Thyroid gland (tissue), 4 donors: Measurements from ENCODE around the gene SLC25A14. TPM values are rescaled to one million over a fixed set of nuclear protein-coding genes. Genes with fewer than 3 reads are reported as not detected.

Experiments used
- DNase-seq, 2 donors: peaks; one replicate each; pipeline ENCODE4 v3.0.0-alpha.2; 2019
- H3K27ac ChIP-seq, 3 donors: fragments of 200-600 bp; sonication (generic); 1 replicate in 2 of 3; 2 replicates in 1 of 3; pipeline ENCODE4 v1.5.1; 2016 to 2019; ENCODE audit warnings: mild to moderate bottlenecking in 1 of 3, moderate library complexity in 1 of 3
- H3K27me3 ChIP-seq: fragments of 200-600 bp; sonication (generic); one replicate; pipeline ENCODE4 v1.5.1; 2019
- H3K36me3 ChIP-seq, 2 donors: fragments of 200-600 bp; sonication (generic); one replicate each; pipeline ENCODE4 v1.5.1; 2016 to 2019
- H3K4me1 ChIP-seq, 2 donors: fragments of 200-600 bp; sonication (generic); one replicate each; pipeline ENCODE4 v1.5.1; 2017 to 2019
- H3K4me3 ChIP-seq, 3 donors: fragments of 200-600 bp; sonication (generic); replicated peaks in 1 of 3; 1 replicate in 2 of 3; 2 replicates in 1 of 3; pipeline ENCODE4 v1.5.1; 2016; ENCODE audit warnings: mild to moderate bottlenecking in 1 of 3
- H3K9me3 ChIP-seq: fragments of 200-600 bp; sonication (generic); one replicate; pipeline ENCODE4 v1.5.1; 2017
- CTCF ChIP-seq, 6 experiments: fragments of 200-600 bp in 3 of 6; fragments of 450-650 bp in 3 of 6; sonication (generic) in 3 of 6; IDR thresholded peaks; one replicate each; pipeline ENCODE4 v1.5.1; 2016 to 2019; ENCODE audit warnings: antibody characterized with exemption in 6 of 6, mild to moderate bottlenecking in 2 of 6, inconsistent platforms in 1 of 6, moderate library complexity in 1 of 6
- POLR2A ChIP-seq, 2 donors: fragments of 450-650 bp; IDR thresholded peaks; one replicate each; pipeline ENCODE4 v1.6.1; 2017; ENCODE audit warnings: antibody characterized with exemption in 2 of 2, mild to moderate bottlenecking in 2 of 2, moderate library complexity in 1 of 2
- WGBS, 2 donors: methylation state at CpG; one replicate each; pipeline ENCODE4 v1.1.5; 2017; 5-methylcytosine and 5-hydroxymethylcytosine counted together
- intact Hi-C: fragments of 100-400 bp; cut with DNase I; formaldehyde crosslinking; loops from one replicate; pipeline ENCODE4 v1.15.1; 2023
- total RNA-seq, 4 donors: library from RNA; depleted of rRNA; stranded (reverse); fragments of >200 nt; gene quantifications; one replicate each; pipeline ENCODE4 v1.2.3, GENCODE V29; 2016

Gene SLC25A14
- total RNA-seq, 4 donors from 2014 or later, result 9.7 to 22.7 (median 14.1) TPM

- no peak for DNase-seq
- TF ChIP-seq CTCF (IDR thresholded peaks at IDR 0.05) (no peak), POLR2A (IDR thresholded peaks at IDR 0.05) (no peak)
- Histone ChIP-seq H3K27me3 (no peaks in the 10 kb centered on the region), H3K4me1 (no peaks in the 10 kb centered on the region), H3K4me3 (no peak within 1 kb of the TSS), H3K36me3 (no peaks in the 10 kb centered on the region), H3K27ac (no peak within 1 kb of the TSS), H3K9me3 (no peaks in the 10 kb centered on the region)
- intact Hi-C loops, result no loop called here
- WGBS, 2 donors, result 71% methylated on average over 4 of the region's 4 CpGs
Observed at GRCh38 chrX:130385520-130385919, 45.8 kb downstream of the SLC25A14 start, which contains the start of gene GPR119. GPR119 (minus strand) TSS chrX:130385674; CDS start chrX:130385447, 227 bp downstream.

GRCh38 chrX:130386408-130386808 is 46.7 kb downstream of the SLC25A14 start:
- no peak overlapping the region for H3K4me3 ChIP-seq
- no peak for DNase-seq
- WGBS, 2 donors, result 52 to 67% methylated on average over 4 to 5 of the region's 5 CpGs
- H3K36me3 ChIP-seq, result no peaks in the 10 kb centered on the region
- H3K4me1 ChIP-seq, result no peaks in the 10 kb centered on the region
- H3K27me3 ChIP-seq, result no peaks in the 10 kb centered on the region
- H3K27ac ChIP-seq, result no peak overlapping the region
- TF ChIP-seq CTCF (IDR thresholded peaks at IDR 0.05) (no peak), POLR2A (IDR thresholded peaks at IDR 0.05) (no peak)
- no peaks in the 10 kb centered on the region for H3K9me3 ChIP-seq
- intact Hi-C loops, result no loop called here

GRCh38 chrX:130393451-130394074 is 53.8 kb downstream of the SLC25A14 start:
- Histone ChIP-seq H3K4me1 (no peaks in the 10 kb centered on the region), H3K27me3 (no peaks in the 10 kb centered on the region), H3K9me3 (no peaks in the 10 kb centered on the region), H3K4me3 (no peak overlapping the region), H3K27ac (no peak overlapping the region), H3K36me3 (no peaks in the 10 kb centered on the region)
- 23 to 32% methylated on average over 5 of the region's 5 CpGs for WGBS, 2 donors
- DNase-seq, result peak; percentile 37 to 43
- TF ChIP-seq CTCF (IDR thresholded peaks at IDR 0.05), result peak in 4 of 6 experiments; percentile 12 to 58 (median 47)
- TF ChIP-seq POLR2A (IDR thresholded peaks at IDR 0.05), result no peak
- intact Hi-C loops, result loop anchor here (10.0 kb wide), 1 partner anchor 521 kb away; no protein-coding TSS in a partner anchor

- H3K4me1 ChIP-seq, result no peaks in the 10 kb centered on the region
- no peak for DNase-seq
- WGBS, 2 donors, result 58 to 61% methylated on average over 7 of the region's 7 CpGs
- no peak overlapping the region for H3K4me3 ChIP-seq
- no peaks in the 10 kb centered on the region for H3K27me3 ChIP-seq
- no peaks in the 10 kb centered on the region for H3K9me3 ChIP-seq
- intact Hi-C loops, result loop anchor here (10.0 kb wide), 1 partner anchor 519 kb away; no protein-coding TSS in a partner anchor
- H3K27ac ChIP-seq, result no peak overlapping the region
- no peak for TF ChIP-seq CTCF (IDR thresholded peaks at IDR 0.05)
- no peak for TF ChIP-seq POLR2A (IDR thresholded peaks at IDR 0.05)
- H3K36me3 ChIP-seq, result no peaks in the 10 kb centered on the region
Observed at GRCh38 chrX:130395341-130395740, 55.6 kb downstream of the SLC25A14 start.

- peak; percentile 69 to 71 for DNase-seq
- Histone ChIP-seq H3K36me3 (no peaks in the 10 kb centered on the region), H3K27ac (peak within 1 kb of the TSS; percentile 61 to 80 (median 64)), H3K9me3 (no peaks in the 10 kb centered on the region), H3K4me1 (peaks cover 0 to 7% of the 10 kb centered on the region in 2 donors), H3K27me3 (no peaks in the 10 kb centered on the region), H3K4me3 (peak within 1 kb of the TSS in 2 of 3 donors; percentile 37 to 60)
- WGBS, 2 donors, result 5 to 6% methylated on average over 7 to 10 of the region's 47 CpGs
- no peak for TF ChIP-seq CTCF (IDR thresholded peaks at IDR 0.05)
- peak in 1 of 2 donors; percentile 60 for TF ChIP-seq POLR2A (IDR thresholded peaks at IDR 0.05)
- intact Hi-C loops, result no loop called here
Observed at GRCh38 chrX:130401415-130402207, 61.9 kb downstream of the SLC25A14 start, which contains the start of gene RBMX2. RBMX2 (plus strand) TSS chrX:130401987; CDS start chrX:130402033, 46 bp downstream.
